IMR-90 (cell line): Measurements from ENCODE around the gene RAB27A. TPM values are rescaled to one million over a fixed set of nuclear protein-coding genes. Genes with fewer than 3 reads are reported as not detected.
A peak's percentile ranks its signal among the peaks of the same experiment; 100 is the strongest.

ENCODE experiments used
- ATAC-seq: fragments of 200-7000 bp; cut with Tn5 transposase; 2 replicates; pipeline ENCODE4 v1.9.1; 2020; ENCODE audit warnings: low read depth, mild to moderate bottlenecking, moderate library complexity
- BruUV-seq: library from RNA; stranded (reverse); fragments of 400-500 nt; replicated peaks from 2 replicates; lab custom pipeline; 2021; lab: Mats Ljungman, UMichigan
- CTCF ChIA-PET: fragments of 300-600 bp; formaldehyde crosslinking; extraction: SDS; loops from one replicate; lab custom pipeline; 2021; ENCODE audit warnings: antibody characterized with exemption; lab: Yijun Ruan, JAX
- POLR2A ChIA-PET: fragments of 300-600 bp; sonication (Branson Sonifier 250); formaldehyde crosslinking; loops from one replicate; lab custom pipeline; 2022; ENCODE audit warnings: antibody characterized with exemption; ENCODE audit not compliant: unreplicated experiment; lab: Charles Lee
- DNase-seq: peaks from one replicate; pipeline ENCODE4 v3.0.0; 2013
- H2AFZ ChIP-seq: replicated peaks from 2 replicates; pipeline ENCODE3; 2013; ENCODE audit warnings: low read length, mild to moderate bottlenecking; ENCODE audit not compliant: poor library complexity
- H2AK5ac ChIP-seq: 2 replicates; pipeline ENCODE4 v1.6.1; 2013; ENCODE audit warnings: low read depth, low read length, inconsistent platforms
- H2AK9ac ChIP-seq: replicated peaks from 2 replicates; pipeline ENCODE3; 2013; ENCODE audit warnings: mild to moderate bottlenecking, low read depth, low read length, moderate library complexity; ENCODE audit not compliant: poor library complexity
- H2BK120ac ChIP-seq: 2 replicates; pipeline ENCODE4 v1.6.1; 2013; ENCODE audit warnings: low read depth, low read length, inconsistent platforms
- H2BK15ac ChIP-seq: 3 replicates; pipeline ENCODE4 v1.6.1; 2013; ENCODE audit warnings: low read depth, low read length, inconsistent platforms
- H2BK20ac ChIP-seq: 2 replicates; pipeline ENCODE4 v1.6.1; 2013; ENCODE audit warnings: low read depth, mild to moderate bottlenecking, inconsistent platforms, low read length, moderate library complexity
- H2BK5ac ChIP-seq: 2 replicates; pipeline ENCODE4 v1.6.1; 2013; ENCODE audit warnings: mild to moderate bottlenecking, low read depth, low read length, inconsistent platforms; ENCODE audit not compliant: poor library complexity, severe bottlenecking
- H3K14ac ChIP-seq: replicated peaks from 2 replicates; pipeline ENCODE4 v1.6.1; 2013; ENCODE audit warnings: low read depth, low read length, inconsistent platforms
- H3K18ac ChIP-seq: 2 replicates; pipeline ENCODE4 v1.6.1; 2013; ENCODE audit warnings: low read depth, low read length, control low read depth
- H3K23ac ChIP-seq: 2 replicates; pipeline ENCODE4 v1.6.1; 2013; ENCODE audit warnings: low read depth, low read length, inconsistent platforms
- H3K27ac ChIP-seq: 2 replicates; pipeline ENCODE4 v1.5.1; 2013; ENCODE audit warnings: mild to moderate bottlenecking, control low read depth, low read length; ENCODE audit not compliant: insufficient read depth
- H3K27me3 ChIP-seq: 2 replicates; pipeline ENCODE4 v1.6.1; 2013; ENCODE audit warnings: low read length; ENCODE audit not compliant: control insufficient read depth, insufficient read depth
- H3K36me3 ChIP-seq: 2 replicates; pipeline ENCODE4 v1.6.1; 2013; ENCODE audit warnings: low read length, mixed read lengths; ENCODE audit not compliant: control insufficient read depth, insufficient read depth
- H3K4ac ChIP-seq: 2 replicates; pipeline ENCODE4 v1.6.1; 2013; ENCODE audit warnings: low read depth, low read length, inconsistent platforms
- H3K4me1 ChIP-seq: 2 replicates; pipeline ENCODE4 v1.6.1; 2013; ENCODE audit warnings: low read length, mixed read lengths; ENCODE audit not compliant: control insufficient read depth, insufficient read depth
- H3K4me2 ChIP-seq: 2 replicates; pipeline ENCODE4 v1.6.1; 2013; ENCODE audit warnings: low read depth, mild to moderate bottlenecking, control low read depth, low read length, moderate library complexity
- H3K4me3 ChIP-seq: 2 replicates; pipeline ENCODE4 v1.5.1; 2013; ENCODE audit warnings: low read depth, mild to moderate bottlenecking, control low read depth, low read length, moderate library complexity; ENCODE audit not compliant: insufficient read depth
- H3K56ac ChIP-seq: 2 replicates; pipeline ENCODE4 v1.6.1; 2013; ENCODE audit warnings: low read length, inconsistent platforms; ENCODE audit not compliant: insufficient read depth; ENCODE audit errors: extremely low read depth
- H3K79me1 ChIP-seq, 2 experiments: 2 replicates each; pipeline ENCODE4 v1.6.1; 2013; ENCODE audit warnings: low read length in 2 of 2, inconsistent platforms in 1 of 2, low read depth in 1 of 2
- H3K9ac ChIP-seq: 2 replicates; pipeline ENCODE4 v1.6.1; 2013; ENCODE audit warnings: low read depth, low read length, control low read depth
- H3K9me1 ChIP-seq: 2 replicates; pipeline ENCODE4 v1.6.1; 2013; ENCODE audit warnings: low read length, inconsistent platforms; ENCODE audit not compliant: insufficient read depth
- H3K9me3 ChIP-seq: 2 replicates; pipeline ENCODE4 v1.6.1; 2013; ENCODE audit warnings: low read length; ENCODE audit not compliant: control insufficient read depth, insufficient read depth
- H4K20me1 ChIP-seq: 2 replicates; pipeline ENCODE4 v1.6.1; 2013; ENCODE audit warnings: low read length, inconsistent platforms; ENCODE audit not compliant: insufficient read depth
- H4K5ac ChIP-seq: 2 replicates; pipeline ENCODE4 v1.6.1; 2013; ENCODE audit warnings: mild to moderate bottlenecking, low read depth, low read length, control low read depth
- H4K8ac ChIP-seq, 2 experiments: 2 replicates each; pipeline ENCODE4 v1.6.1; 2013; ENCODE audit warnings: low read depth in 2 of 2, low read length in 2 of 2, control low read depth in 1 of 2, inconsistent platforms in 1 of 2
- H4K91ac ChIP-seq: 2 replicates; pipeline ENCODE4 v1.6.1; 2013; ENCODE audit warnings: low read depth, low read length, inconsistent platforms; ENCODE audit not compliant: insufficient read depth
- CEBPB ChIP-seq: IDR thresholded peaks from 2 replicates; pipeline ENCODE4 v1.6.1; 2012; ENCODE audit warnings: low read depth, low read length, improper control_type of control experiment
- CTCF ChIP-seq: conservative IDR thresholded peaks from 2 replicates; pipeline ENCODE4 v1.5.1; 2012; ENCODE audit warnings: mild to moderate bottlenecking, low read depth, low read length, improper control_type of control experiment
- ELK1 ChIP-seq: fragments of 150-350 bp; IDR thresholded peaks from 2 replicates; pipeline ENCODE4 v1.6.1; 2016; ENCODE audit warnings: low read depth, mild to moderate bottlenecking, low read length, moderate library complexity, borderline replicate concordance
- FOS ChIP-seq: fragments of 150-350 bp; IDR thresholded peaks from 2 replicates; pipeline ENCODE4 v1.6.1; 2016; ENCODE audit warnings: low read depth, low read length
- RCOR1 ChIP-seq: IDR thresholded peaks from 2 replicates; pipeline ENCODE4 v1.6.1; 2012; ENCODE audit warnings: mild to moderate bottlenecking, low read length, improper control_type of control experiment; ENCODE audit not compliant: insufficient replicate concordance
- SMC3 ChIP-seq: fragments of 150-350 bp; IDR thresholded peaks from 2 replicates; pipeline ENCODE4 v1.6.1; 2016; ENCODE audit warnings: low read depth, mild to moderate bottlenecking, antibody characterized with exemption, low read length, moderate library complexity
- WGBS, 2 experiments: methylation state at CpG; one replicate each; pipeline versions ENCODE4 v1.1.5 to v1.1.7; 2013; ENCODE audit warnings: missing lambda C conversion rate in 2 of 2; ENCODE audit not compliant: insufficient read length in 1 of 2; ENCODE audit errors: extremely low coverage in 2 of 2; 5-methylcytosine and 5-hydroxymethylcytosine counted together
- dilution Hi-C: fragments of 300-500 bp; cut with HindIII; formaldehyde crosslinking; loops from one replicate; pipeline ENCODE4 v1.14.3; 2018; ENCODE audit warnings: low sequenced_read_pairs; ENCODE audit not compliant: unreplicated experiment
- in situ Hi-C: fragments of 300-500 bp; cut with MboI; formaldehyde crosslinking; loops from 3 replicates; pipeline ENCODE4 v1.14.3; 2019; ENCODE audit warnings: low sequenced_read_pairs, inconsistent platforms, mixed read lengths
- intact Hi-C: fragments of 100-400 bp; cut with micrococcal nuclease; formaldehyde crosslinking; loops from 2 replicates; pipeline ENCODE4 v1.10.0; 2022
- polyA plus RNA-seq, 3 experiments: library from polyadenylated mRNA; depleted of rRNA; stranded (reverse); fragments of >200 nt; gene quantifications; 2 replicates each; pipeline ENCODE4 v1.2.3, GENCODE V29; 2012; ENCODE audit warnings: low replicate concordance in 1 of 3
- total RNA-seq: library from RNA; depleted of rRNA; stranded (reverse); fragments of >200 nt; gene quantifications from 2 replicates; pipeline ENCODE4 v1.2.3, GENCODE V29; 2012

Gene RAB27A
- total and polyA plus RNA-seq, 2 of the 4 experiments (the other 2 are of a cell fraction): 4.8 to 13.7 TPM

- Histone ChIP-seq H4K8ac (peak overlapping the region; percentile 89 to 99), H2BK20ac (no peak overlapping the region), H3K27me3 (no peaks in the 10 kb centered on the region), H2BK120ac (peak overlapping the region; percentile 44; the same call in 1 of the 2 replicates), H4K91ac (peak overlapping the region; percentile 42), H3K23ac (peak overlapping the region; percentile 33; the same call in 1 of the 2 replicates), H4K20me1 (no peaks in the 10 kb centered on the region), H2AK9ac (no peak overlapping the region), H3K9me3 (no peaks in the 10 kb centered on the region), H3K4ac (peak overlapping the region; percentile 95), H3K79me1 (peaks cover 12 to 36% of the 10 kb centered on the region in 2 experiments), H3K18ac (peak overlapping the region; percentile 81; the same call in 1 of the 2 replicates), H3K4me1 (peaks cover 2% of the 10 kb centered on the region; the same call in 1 of the 2 replicates), H3K56ac (peak overlapping the region; percentile 86), H3K9me1 (no peaks in the 10 kb centered on the region), H3K4me3 (peak overlapping the region; percentile 71), H3K9ac (peak overlapping the region; percentile 95), H2BK5ac (peak overlapping the region; percentile 56), H3K27ac (peak overlapping the region; percentile 94), H2AK5ac (no peak overlapping the region), H4K5ac (peak overlapping the region; percentile 83), H3K14ac (peak overlapping the region; percentile 73), H2AFZ (peak overlapping the region; percentile 97), H3K36me3 (no peaks in the 10 kb centered on the region), H3K4me2 (peak overlapping the region; percentile 62), H2BK15ac (no peak overlapping the region)
- in situ Hi-C loops: no loop called here
- TF ChIP-seq RCOR1 (peak; percentile 51), CTCF (no peak), FOS (no peak), CEBPB (no peak), ELK1 (no peak), SMC3 (no peak)
- WGBS, 2 experiments: no CpG with 5 or more reads among the region's 4 CpGs
- dilution Hi-C loops: no loop called here
- intact Hi-C loops: loop anchor here (1.0 to 2.0 kb wide), 2 partner anchors 89 to 115 kb away; partner anchors contain the start of genes CCPG1 and PIERCE2
- ChIA-PET CTCF (interaction anchor here (0.7 kb wide), 1 partner anchor 89 kb away, joined by 4 read pairs; no protein-coding TSS in a partner anchor), POLR2A (interaction anchor here (0.6 kb wide), 1 partner anchor 51 kb away, joined by 4 read pairs; no protein-coding TSS in a partner anchor)
- BruUV-seq: no TSS peak
- ATAC-seq: no peak
- DNase-seq: peak; percentile 5
Measured at GRCh38 chr15:55319537-55320237, 30.1 kb upstream of the RAB27A start.
